BE2C (cell line): ENCODE results near the gene NCBP3.

Experiments
- DNase-seq: peaks from one replicate; pipeline ENCODE4 v3.0.0-alpha.2; 2020
- H3K27me3 ChIP-seq: fragments of 250-450 bp; sonication (Bioruptor Pico); 2 replicates; pipeline ENCODE4 v1.5.1; 2020; ENCODE audit warnings: mild to moderate bottlenecking
- H3K36me3 ChIP-seq: fragments of 250-450 bp; sonication (Bioruptor Pico); 2 replicates; pipeline ENCODE4 v1.5.1; 2020; ENCODE audit warnings: mild to moderate bottlenecking
- H3K4me1 ChIP-seq: fragments of 250-450 bp; sonication (Bioruptor Pico); 2 replicates; pipeline ENCODE4 v1.5.1; 2020
- H3K4me3 ChIP-seq: 2 replicates; pipeline ENCODE4 v1.5.1; 2011; ENCODE audit warnings: low read depth, low read length
- H3K9me3 ChIP-seq: fragments of 250-450 bp; sonication (Bioruptor Pico); 2 replicates; pipeline ENCODE4 v1.5.1; 2020
- CTCF ChIP-seq: IDR thresholded peaks from 2 replicates; pipeline ENCODE4 v1.5.1; 2012; ENCODE audit warnings: mild to moderate bottlenecking, low read depth, low read length

NCBP3 gene

DNA sequence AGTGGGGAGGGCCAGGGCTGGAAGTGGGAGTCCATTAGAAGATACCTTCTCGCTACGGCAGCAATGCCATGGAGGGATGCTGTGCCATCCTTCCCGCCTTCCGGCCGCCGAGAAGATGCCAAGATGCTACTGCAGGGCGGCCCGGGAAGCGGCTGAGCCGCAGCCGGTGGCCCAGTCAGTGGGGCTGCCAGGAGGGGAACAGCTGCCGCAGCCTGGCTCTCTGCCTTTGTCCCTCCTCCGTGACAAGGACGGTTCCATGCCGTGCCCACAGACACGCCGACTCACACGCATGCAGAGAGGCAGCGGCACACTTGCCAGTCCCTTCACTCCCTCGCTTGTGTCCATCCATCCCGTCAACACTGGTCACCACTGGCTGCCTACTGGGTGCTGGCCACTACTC, 20.2 kb upstream of the NCBP3 start:
- Histone ChIP-seq H3K27me3 (no peaks in the 10 kb centered on the region), H3K4me3 (no peak overlapping the region), H3K4me1 (no peaks in the 10 kb centered on the region), H3K9me3 (no peaks in the 10 kb centered on the region), H3K36me3 (peaks cover 8% of the 10 kb centered on the region)
- DNase-seq = no peak
- TF ChIP-seq CTCF = no peak

GRCh38 chr17:3865176-3865575, 19.1 kb upstream of the NCBP3 start:
- peak; percentile 54 for DNase-seq
- H3K27me3 ChIP-seq = no peaks in the 10 kb centered on the region
- no peak for TF ChIP-seq CTCF
- H3K4me1 ChIP-seq = no peaks in the 10 kb centered on the region
- no peak overlapping the region for H3K4me3 ChIP-seq
- H3K36me3 ChIP-seq = peaks cover 14% of the 10 kb centered on the region
- no peaks in the 10 kb centered on the region for H3K9me3 ChIP-seq

GRCh38 chr17:3864534-3864933, 18.5 kb upstream of the NCBP3 start:
- DNase-seq = no peak
- no peak overlapping the region for H3K4me3 ChIP-seq
- no peak for TF ChIP-seq CTCF
- H3K27me3 ChIP-seq = no peaks in the 10 kb centered on the region
- peaks cover 12% of the 10 kb centered on the region for H3K36me3 ChIP-seq
- no peaks in the 10 kb centered on the region for H3K9me3 ChIP-seq
- H3K4me1 ChIP-seq = no peaks in the 10 kb centered on the region

DNA sequence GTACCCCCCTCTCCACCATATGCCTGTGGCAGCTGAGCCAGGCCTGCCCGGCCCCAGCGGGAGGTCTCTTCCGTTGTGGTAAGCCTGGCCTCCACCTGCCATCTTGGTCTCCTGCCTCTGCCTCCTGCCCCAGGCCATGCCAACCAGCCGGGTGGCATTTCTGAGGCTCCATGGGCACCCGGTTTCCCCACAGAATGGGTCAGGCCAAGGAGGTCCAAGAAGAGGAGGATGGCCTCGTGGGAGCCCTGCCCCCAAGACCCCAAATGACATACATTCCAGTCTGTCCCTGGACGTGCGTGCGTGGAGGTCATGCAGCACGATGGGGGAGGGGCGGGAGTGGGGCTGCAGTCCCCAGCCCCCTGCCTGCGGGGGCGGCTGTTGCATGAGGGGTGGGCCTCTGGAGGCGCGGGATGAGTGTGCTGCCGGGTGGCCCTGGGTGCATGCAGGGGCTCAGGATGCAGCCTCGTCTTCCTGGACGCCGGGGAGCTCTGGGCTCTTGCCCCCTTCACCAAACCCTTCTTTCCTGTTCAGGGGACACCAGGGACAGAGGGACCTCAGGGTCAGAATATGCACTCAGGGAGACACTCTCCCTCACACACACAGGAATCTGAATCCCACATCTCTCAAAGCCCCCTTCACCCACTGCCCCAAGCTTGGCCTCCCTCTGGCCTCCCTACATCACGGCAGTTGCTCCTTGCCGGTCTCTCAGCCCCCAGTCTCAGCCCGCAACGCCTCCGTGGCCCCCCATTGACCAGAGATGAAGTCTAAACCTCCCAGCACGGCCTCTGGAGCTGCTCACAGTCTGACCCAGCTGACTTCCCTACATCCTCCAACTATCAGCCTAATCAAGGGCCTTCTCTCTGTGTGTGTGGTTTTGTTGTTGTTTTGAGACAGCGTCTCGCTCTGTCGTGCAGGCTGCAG, 16.0 kb upstream of the NCBP3 start:
- Histone ChIP-seq H3K4me3 (no peak overlapping the region), H3K36me3 (peaks cover 9% of the 10 kb centered on the region), H3K27me3 (no peaks in the 10 kb centered on the region), H3K4me1 (no peaks in the 10 kb centered on the region), H3K9me3 (no peaks in the 10 kb centered on the region)
- DNase-seq = no peak
- TF ChIP-seq CTCF = no peak

DNA sequence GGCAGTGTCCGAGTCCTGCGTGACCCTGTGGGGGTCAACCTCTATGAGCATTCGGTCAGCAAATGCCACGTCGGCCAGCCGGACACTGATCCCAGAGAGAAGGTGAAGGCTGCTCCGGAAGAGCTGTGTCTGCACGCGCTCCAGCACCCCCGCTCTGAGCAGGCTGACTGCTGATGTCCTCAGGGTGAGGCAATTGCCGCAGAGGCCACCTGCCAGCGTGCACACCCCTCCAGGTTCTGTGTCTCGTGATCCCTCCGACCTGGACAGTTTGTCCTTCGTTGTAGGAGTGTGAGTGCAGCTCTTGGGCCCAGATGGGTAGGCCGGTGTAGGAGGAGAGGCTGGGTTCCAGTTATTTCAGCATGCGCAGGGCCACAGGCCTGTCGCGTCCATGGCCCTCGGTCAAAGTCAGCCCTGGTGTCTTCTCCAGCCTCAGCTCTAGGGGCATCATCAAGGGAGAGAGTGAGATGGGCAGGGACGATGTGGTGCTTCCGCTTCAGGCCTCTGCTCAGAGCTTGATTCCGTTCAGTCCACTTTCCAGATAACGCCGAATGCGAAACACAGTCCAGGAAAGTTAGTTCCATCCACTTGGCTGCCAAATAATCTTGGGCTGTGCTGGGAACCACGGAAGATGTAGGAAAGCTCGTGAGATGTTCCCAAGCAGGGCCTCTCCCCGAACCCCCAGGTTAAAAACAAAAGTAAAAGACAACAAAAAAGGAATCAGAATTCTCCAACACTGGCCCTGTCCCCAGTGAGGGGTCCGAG, 15.1 kb upstream of the NCBP3 start:
- Histone ChIP-seq H3K27me3 (no peaks in the 10 kb centered on the region), H3K4me3 (no peak overlapping the region), H3K36me3 (peaks cover 9% of the 10 kb centered on the region), H3K9me3 (no peaks in the 10 kb centered on the region), H3K4me1 (no peaks in the 10 kb centered on the region)
- no peak for TF ChIP-seq CTCF
- DNase-seq = no peak

DNA sequence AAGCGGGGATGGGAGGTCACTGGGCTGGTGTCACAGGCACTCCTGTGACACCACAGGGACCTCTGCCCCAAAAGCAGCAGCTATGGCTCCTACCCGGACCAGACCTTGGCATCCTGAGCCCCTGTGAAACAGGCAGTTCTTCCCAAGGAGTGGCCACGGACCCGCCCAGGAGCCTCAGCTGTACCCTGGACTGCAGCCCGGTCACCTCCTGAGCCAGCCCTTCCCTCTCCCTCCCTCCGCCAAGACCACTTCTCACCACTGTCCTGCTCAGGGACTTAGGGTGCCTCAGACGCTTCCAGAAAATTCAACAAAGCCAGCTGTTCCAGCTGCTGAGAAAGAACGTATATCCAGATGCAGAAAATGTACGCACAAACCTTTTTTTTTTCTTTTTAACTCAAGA, 13.9 kb upstream of the NCBP3 start:
- no peak for DNase-seq
- TF ChIP-seq CTCF = no peak
- H3K9me3 ChIP-seq = no peaks in the 10 kb centered on the region
- no peaks in the 10 kb centered on the region for H3K4me1 ChIP-seq
- no peak overlapping the region for H3K4me3 ChIP-seq
- H3K36me3 ChIP-seq = peaks cover 9% of the 10 kb centered on the region
- no peaks in the 10 kb centered on the region for H3K27me3 ChIP-seq
